GM12865 (cell line): ENCODE measurements around the gene PEAK1.
A peak's percentile ranks its signal among the peaks of the same experiment; 100 is the strongest.

ENCODE experiments used
- DNase-seq: peaks from one replicate; pipeline ENCODE4 v3.0.0; 2010; ENCODE audit warnings: low read depth
- H3K4me3 ChIP-seq: 2 replicates; pipeline ENCODE4 v1.5.1; 2011; ENCODE audit warnings: mild to moderate bottlenecking, low read depth, low read length, control low read depth
- CTCF ChIP-seq: IDR thresholded peaks from 2 replicates; pipeline ENCODE4 v1.5.1; 2011; ENCODE audit warnings: low read length, control low read depth, low read depth, inconsistent platforms; ENCODE audit not compliant: insufficient read depth; ENCODE audit errors: missing control alignments

Gene PEAK1

GRCh38 chr15:77426377-77426776, 6.5 kb upstream of the PEAK1 start:
- no peak for DNase-seq
- H3K4me3 ChIP-seq, result no peak overlapping the region
- TF ChIP-seq CTCF, result no peak

- no peak for TF ChIP-seq CTCF
- H3K4me3 ChIP-seq, result no peak overlapping the region
- no peak for DNase-seq
Observed at GRCh38 chr15:77425104-77425503, 5.2 kb upstream of the PEAK1 start.

GRCh38 chr15:77421370-77421700, 1.4 kb upstream of the PEAK1 start:
- DNase-seq, result peak; percentile 48
- peak overlapping the region; percentile 70 for H3K4me3 ChIP-seq
- TF ChIP-seq CTCF, result no peak

GRCh38 chr15:77420610-77421369, 886 bp upstream of the PEAK1 start, which contains the start of gene HMG20A:
Gene HMG20A, plus strand, starts transcription at chr15:77420888. Its CDS starts 37,520 bp downstream, at chr15:77458408.
- peak; percentile 86 for DNase-seq
- TF ChIP-seq CTCF, result no peak
- H3K4me3 ChIP-seq, result peak within 1 kb of the TSS; percentile 87

- peak overlapping the region; percentile 87 for H3K4me3 ChIP-seq
- TF ChIP-seq CTCF, result peak; percentile 29
- DNase-seq, result peak; percentile 32
Observed at GRCh38 chr15:77418966-77419835, 703 bp downstream of the PEAK1 start.

- no peak for DNase-seq
- no peak for TF ChIP-seq CTCF
- H3K4me3 ChIP-seq, result peak overlapping the region; percentile 87
Observed at GRCh38 chr15:77418391-77418965, 1.4 kb downstream of the PEAK1 start.
